GM18505 (cell line): ENCODE measurements around the gene UQCC2.

Source experiments
- ATAC-seq: cut with Tn5 transposase; IDR thresholded peaks from one replicate; pipeline ENCODE4 v1.9.1; 2021; ENCODE audit not compliant: unreplicated experiment
- POLR2A ChIP-seq: IDR thresholded peaks from 4 replicates; pipeline ENCODE4 v1.6.1; 2011; ENCODE audit warnings: borderline replicate concordance; ENCODE audit not compliant: insufficient read depth, insufficient read length; ENCODE audit errors: extremely low read depth

Gene UQCC2

DNA sequence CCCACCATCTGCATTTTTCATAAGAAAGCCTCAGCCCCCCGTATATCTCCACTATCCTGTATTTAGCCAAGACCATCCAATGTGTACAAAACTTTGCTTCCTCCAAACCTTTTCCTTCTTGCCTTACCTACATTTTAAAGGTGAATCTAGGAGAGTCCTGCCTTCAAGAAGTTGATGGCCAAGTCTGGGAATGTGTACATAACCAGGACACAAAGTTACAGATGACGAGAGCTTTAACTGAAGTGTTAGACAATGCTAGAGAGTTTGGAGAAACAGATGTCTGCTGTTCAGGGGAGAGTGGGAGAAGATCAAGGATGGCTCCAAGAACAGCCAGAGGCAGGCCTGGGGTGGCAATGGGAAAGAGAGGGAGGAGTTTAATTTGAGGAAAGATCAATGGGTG lies 2.3 kb upstream of the UQCC2 start:
- ATAC-seq: no peak

DNA sequence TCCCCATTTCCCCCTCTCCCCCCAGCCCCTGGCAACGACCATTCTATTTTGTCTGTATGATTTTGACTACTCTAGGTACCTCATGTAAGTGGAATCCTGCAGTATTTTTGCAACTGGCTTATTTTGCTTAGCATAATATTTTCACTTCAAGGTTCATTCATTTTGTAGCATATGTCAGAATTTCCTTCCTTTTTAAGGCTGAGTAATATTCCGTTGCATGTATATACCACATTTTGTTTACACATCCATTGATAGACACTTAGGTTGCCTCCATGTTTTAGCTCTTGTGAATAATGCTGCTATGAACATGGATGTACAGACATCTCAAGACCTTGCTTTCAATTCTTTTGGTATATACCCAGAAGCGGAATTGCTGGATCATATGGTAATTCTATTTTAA lies 1.4 kb upstream of the UQCC2 start:
- TF ChIP-seq POLR2A: no peak
- no peak for ATAC-seq

More for the DNA sequence above, 2.3 kb upstream of the UQCC2 start:
- no peak for TF ChIP-seq POLR2A

DNA sequence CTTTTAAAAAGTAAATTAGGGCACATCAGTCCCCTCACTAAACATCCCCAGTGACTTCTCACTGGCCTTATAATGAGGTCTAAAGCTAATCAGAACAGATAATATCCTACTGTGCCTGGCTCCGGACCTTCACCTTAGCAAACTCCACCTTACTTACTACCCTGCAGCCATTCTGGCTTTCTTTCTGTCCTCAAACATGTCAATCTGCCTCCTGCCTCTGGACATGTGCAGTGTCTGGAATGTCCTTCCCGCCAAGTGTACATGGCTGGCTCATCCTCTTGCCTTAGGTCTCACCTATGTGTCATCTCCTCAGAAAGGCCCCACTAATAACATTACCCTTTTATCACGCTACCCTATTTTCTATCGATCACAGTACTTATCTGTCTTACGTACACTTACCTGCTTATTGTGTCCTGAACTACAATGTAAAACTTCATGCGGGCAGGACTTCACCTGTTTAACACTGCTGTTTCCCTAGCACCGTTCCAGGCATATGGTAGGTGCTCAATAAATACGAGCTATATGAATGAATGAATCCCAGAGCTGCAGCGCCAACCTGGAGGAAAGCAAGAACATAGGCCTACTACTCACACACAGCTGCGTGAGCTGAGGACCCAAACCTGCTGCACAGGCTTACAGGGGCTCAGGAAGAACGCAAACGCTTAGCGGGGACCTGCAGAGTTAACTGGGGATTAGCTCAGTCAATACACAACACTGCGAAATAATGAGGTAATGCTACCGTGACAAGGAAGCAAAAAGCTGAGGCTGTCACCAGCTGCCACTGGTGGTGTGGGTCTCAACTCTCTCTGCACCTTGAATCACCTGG lies 991 bp downstream of the UQCC2 start:
- no peak for TF ChIP-seq POLR2A
- no peak for ATAC-seq

DNA sequence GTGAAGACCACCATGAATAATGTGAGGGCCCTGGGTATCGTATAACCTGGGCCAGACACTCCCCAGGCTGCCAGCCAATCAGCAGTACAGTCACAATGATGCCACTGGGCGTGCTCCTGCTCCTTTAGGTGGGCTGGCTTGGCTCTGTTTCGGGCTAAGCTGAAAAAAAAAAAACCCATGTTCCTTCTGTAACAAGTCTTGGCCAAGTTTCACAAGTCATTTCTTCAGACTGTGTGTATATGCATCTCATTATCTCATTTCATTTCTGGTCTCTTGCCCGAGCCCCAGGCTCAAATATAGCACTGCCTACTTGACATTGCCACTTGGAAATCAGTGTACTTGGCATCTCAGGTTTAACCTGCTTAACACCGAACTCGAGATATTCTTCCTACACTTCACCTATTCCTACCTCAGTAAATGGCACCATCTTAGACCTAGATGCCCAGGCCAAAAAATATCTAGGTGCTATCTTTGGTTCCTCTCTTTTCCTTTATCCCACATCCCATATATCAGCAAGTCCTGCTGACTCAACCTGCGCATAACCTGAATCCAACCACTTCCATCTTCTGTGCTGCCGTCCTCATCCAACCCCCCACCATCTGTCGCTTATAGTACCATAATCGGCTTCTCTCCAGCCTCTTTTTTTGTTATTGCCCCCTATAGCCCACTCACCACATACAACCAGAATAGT lies 1.8 kb downstream of the UQCC2 start:
- no peak for ATAC-seq
- no peak for TF ChIP-seq POLR2A

DNA sequence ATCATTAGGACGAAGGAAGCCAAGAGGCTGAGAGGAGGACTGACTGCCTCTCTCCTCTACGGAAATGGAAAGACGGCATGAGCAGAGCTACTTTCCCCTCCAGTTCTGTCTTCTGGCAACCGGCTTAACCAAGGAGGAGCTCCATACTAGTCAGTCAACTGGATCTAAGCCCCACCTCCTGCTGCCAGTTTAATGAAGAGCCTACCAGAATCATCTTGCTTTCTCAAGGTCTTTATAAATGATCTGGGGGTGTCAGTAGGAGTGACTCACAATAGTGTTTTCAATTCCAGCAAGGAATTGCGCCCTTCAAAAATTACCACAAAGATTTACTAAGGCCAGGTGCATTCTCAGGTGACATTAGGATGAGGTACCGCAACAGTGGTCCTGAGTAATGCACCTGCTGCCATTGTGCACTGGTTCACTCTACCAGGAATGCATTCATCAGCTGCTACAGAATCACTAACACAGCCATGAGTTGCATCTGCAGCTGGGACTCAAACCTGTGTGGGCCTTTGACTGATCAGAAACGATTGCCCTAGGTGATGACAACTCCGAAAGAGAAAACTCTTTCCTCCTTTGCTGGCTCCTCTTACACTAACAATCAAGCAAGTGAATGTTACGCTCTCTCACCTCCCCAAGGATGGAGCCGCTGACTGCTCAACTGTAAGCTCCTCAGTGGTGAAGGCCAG lies 2.8 kb downstream of the UQCC2 start:
- ATAC-seq: no peak
- TF ChIP-seq POLR2A: no peak

DNA sequence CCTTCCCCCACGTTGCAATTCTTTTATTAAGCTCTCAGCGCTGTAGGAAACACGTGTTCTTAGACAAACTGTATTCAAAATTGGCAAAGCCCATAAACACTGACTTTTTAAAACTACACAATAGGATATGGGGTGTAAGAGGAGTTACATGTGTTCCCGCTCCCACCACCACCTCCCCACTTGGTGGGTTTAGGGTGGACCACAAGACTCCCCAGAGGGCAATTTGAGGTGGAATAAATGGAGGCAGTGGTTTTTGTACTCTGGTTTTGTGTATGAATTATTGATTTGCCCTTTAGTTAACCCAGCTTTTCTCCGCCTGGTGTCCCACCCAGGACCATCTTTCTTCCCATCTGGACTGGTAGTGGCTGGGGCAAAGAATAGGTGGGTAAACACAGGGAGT lies 3.7 kb downstream of the UQCC2 start:
- TF ChIP-seq POLR2A: no peak
- ATAC-seq: no peak

DNA sequence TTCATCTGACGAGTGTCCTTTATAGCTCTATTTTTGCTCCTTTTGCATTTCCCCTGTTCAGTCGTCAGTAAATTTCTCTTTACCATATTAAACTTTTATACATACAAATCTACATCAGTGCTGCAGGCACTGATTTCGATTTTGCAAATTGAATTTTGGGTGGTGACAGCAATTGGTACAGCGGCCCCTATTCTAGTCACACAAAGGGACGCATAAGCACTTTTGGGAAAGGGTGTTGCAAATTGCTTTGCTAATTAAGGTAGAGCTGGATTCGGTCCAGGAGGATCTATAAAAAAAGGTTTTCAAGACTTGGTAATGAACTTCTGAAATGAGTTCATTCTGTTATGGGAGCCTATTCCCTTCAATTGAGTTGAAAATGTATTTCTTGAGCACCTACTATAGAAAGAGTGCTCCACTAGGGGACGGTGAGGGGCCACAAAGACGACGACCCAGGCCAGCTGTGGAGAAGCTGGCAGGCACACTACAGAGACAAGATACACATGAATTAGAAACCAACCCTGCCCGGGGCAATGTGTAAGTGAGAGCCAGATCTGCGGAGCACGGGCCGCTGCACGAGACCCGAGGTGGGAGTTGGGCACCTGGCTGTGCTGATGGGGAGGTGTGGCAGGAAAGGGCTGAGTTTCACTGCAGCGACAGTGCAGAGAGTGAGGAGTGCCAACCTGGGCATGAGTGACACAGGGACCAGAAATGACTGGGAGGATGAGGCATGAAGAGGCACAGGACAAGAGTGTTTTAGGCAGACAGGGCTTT lies 5.4 kb downstream of the UQCC2 start:
- ATAC-seq: no peak
- TF ChIP-seq POLR2A: no peak

DNA sequence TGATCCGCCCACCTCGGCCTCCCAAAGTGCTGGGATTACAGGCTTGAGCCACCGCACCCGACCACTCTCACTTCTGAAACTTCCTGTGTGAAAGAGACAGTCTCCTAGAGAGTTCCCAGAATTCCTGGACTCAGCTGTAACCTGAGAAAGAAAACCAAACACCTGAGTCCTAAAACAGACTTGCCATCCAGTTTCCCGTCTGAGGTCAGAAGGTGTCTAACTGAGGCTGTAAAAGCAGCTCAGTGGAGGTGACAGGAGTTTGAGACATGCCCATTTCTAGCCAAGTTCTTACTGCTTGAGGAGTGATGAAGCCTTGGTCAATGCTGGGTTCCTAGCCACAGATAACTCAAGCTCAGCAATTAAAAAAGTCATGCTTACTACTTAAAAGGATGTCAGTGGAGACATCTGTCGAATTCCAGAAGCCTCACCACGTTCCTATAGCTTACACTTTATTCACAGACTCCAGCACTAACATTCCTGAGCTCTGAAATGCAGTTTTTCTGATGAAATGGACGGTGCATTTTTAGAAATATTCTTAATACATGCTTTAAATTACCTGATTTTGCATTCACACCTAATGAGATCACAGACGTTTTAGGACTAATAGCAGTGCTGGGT lies 6.1 kb downstream of the UQCC2 start:
- ATAC-seq: no peak
- TF ChIP-seq POLR2A: no peak

DNA sequence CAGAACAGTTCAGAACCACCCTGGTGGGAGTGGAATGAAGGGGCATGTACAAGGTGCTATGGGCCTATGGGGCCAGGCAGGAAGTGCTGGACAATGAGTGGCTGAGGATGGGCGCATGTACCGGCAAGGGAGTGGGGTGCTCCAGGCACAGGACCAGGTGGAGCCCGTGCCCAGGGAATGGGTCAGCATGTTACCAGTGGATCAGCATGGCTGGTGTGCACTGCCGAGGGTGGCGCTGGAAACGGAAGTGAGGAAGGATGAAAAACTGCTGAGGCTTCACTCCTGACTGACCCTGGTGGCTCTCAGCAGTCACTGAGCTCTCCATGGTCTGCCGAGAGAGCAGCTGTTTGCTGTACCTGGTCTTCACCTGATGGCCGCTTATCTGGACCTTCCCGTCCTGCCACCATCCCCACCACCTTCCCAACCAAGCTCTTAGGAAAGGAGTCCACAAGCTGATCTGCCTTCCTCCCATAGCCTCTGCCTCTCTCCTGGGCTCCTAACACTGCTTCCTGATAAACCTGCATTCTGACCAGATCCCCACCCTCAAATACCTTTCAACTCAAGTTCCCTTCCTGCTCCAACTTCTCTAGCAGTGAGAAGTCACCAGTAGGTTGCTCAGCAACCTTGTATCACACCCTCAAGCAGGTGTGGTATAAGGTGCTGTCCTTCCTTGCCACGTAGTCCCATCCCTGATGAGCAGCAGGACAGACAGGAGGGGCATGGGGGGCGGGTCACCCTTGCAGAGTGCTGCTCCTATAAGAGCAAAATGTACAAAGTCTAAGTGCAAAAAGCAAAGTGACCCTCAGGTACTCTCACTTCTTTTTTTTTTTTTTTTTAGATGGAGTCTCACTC lies 7.1 kb downstream of the UQCC2 start:
- no peak for TF ChIP-seq POLR2A

DNA sequence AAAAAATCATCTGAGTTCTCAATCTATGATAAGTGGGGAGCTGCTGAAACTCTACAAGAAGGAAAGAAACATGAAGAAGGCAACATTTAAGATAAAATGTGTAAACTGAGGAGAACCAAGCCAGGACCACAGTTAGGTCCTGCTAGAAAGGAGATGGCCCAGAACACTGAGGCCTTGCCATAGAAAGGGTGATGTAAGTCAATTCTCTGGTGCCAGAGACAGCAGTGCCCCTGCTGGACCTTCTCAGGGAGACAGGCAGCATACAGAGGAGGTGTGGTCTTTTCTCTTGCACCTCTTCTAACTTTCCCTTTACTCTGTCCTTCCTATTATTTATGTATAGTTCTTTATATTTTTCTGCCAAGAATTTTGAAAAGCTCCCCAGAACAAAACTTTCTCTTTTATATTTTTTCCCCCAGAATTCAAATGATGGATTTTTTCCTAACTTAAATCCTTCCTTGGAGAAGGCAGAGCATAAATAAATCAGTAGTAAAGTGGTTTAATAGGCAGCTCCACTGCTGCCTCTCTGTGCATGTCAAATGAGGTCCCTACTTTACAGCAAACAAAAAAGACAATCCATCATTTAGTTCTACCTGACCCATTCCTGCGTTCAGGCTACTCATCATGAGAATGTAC lies 9.0 kb downstream of the UQCC2 start:
- no peak for TF ChIP-seq POLR2A
- ATAC-seq: no peak

More for the DNA sequence above, 7.1 kb downstream of the UQCC2 start:
- no peak for ATAC-seq

DNA sequence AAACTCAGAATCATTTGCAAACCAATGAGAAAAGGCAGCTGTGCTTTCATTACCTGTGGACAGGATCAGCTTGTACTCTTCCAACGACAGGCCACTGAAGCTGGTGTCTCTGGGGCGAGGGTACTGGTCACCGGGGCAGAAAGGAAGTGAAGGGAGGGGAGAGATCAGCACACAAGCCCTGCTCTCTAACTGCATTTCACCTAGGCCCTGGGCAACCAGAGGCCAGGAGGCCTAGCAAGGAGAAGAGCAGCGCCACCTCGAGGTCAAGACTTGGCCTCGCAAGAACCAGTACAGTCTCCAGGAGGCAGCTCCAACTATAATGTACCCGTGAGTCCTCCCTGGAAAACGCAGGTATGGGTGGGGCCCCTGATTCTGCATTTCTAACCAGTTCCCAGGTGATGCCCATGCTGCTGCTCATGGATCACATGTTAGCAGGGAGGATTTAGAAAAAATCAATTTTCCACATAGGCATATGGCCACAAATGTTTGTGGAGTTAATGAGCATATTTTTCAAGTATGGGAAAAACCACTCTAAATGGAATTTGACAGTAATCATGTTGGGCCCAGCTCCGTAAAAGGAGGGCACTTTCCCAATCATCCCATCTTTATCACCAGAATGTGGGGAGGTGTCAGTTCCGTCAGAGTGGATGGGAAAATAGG lies 11.0 kb downstream of the UQCC2 start:
- TF ChIP-seq POLR2A: no peak
- ATAC-seq: peak; percentile 62
